ENCODE measurements around the gene CRTC3.

CRTC3 gene

GRCh38 chr15:90597577-90597976 lies 67.9 kb downstream of the CRTC3 start:
- DNase-seq: no peak

- no peak for DNase-seq
These were observed 68.4 kb downstream of the CRTC3 start for GRCh38 chr15:90598031-90598577.

GRCh38 chr15:90598679-90599078 lies 69.0 kb downstream of the CRTC3 start:
- DNase-seq: no peak

- no peak for DNase-seq
These were observed 69.4 kb downstream of the CRTC3 start for GRCh38 chr15:90599116-90599515.

- DNase-seq: no peak
These were observed 69.9 kb downstream of the CRTC3 start for GRCh38 chr15:90599644-90600043.

GRCh38 chr15:90600954-90601353 lies 71.2 kb downstream of the CRTC3 start:
- DNase-seq: no peak

GRCh38 chr15:90603893-90604292 lies 74.2 kb downstream of the CRTC3 start:
- DNase-seq: no peak

GRCh38 chr15:90606641-90607040 lies 76.9 kb downstream of the CRTC3 start:
- no peak for DNase-seq

- DNase-seq: no peak
These were observed 77.6 kb downstream of the CRTC3 start for GRCh38 chr15:90607361-90607760.

GRCh38 chr15:90609242-90610180 lies 79.8 kb downstream of the CRTC3 start:
- no peak for DNase-seq

- DNase-seq: no peak
These were observed 80.5 kb downstream of the CRTC3 start for GRCh38 chr15:90610190-90610589.

- DNase-seq: no peak
These were observed 81.4 kb downstream of the CRTC3 start for GRCh38 chr15:90611157-90611556.

- no peak for DNase-seq
These were observed 87.4 kb downstream of the CRTC3 start for GRCh38 chr15:90617171-90617570.

- no peak for DNase-seq
These were observed 88.0 kb downstream of the CRTC3 start for GRCh38 chr15:90617668-90618097.

GRCh38 chr15:90618330-90619125 lies 88.8 kb downstream of the CRTC3 start:
- DNase-seq: no peak

GRCh38 chr15:90619468-90619867 lies 89.7 kb downstream of the CRTC3 start:
- DNase-seq: no peak

GRCh38 chr15:90619939-90620338 lies 90.2 kb downstream of the CRTC3 start:
- no peak for DNase-seq

- DNase-seq: no peak
These were observed 90.8 kb downstream of the CRTC3 start for GRCh38 chr15:90620379-90621067.

GRCh38 chr15:90623854-90624253 lies 94.1 kb downstream of the CRTC3 start:
- no peak for DNase-seq

- no peak for DNase-seq
These were observed 94.7 kb downstream of the CRTC3 start for GRCh38 chr15:90624278-90624981.

- DNase-seq: no peak
These were observed 95.3 kb downstream of the CRTC3 start for GRCh38 chr15:90625037-90625436.

- no peak for DNase-seq
These were observed 99.5 kb downstream of the CRTC3 start for GRCh38 chr15:90629217-90629616.
